GM21390 (cell line): ENCODE results near the gene SREBF1.

Source experiments
- ATAC-seq: cut with Tn5 transposase; IDR thresholded peaks from one replicate; pipeline ENCODE4 v1.9.1; 2021; ENCODE audit not compliant: unreplicated experiment

SREBF1 gene

DNA sequence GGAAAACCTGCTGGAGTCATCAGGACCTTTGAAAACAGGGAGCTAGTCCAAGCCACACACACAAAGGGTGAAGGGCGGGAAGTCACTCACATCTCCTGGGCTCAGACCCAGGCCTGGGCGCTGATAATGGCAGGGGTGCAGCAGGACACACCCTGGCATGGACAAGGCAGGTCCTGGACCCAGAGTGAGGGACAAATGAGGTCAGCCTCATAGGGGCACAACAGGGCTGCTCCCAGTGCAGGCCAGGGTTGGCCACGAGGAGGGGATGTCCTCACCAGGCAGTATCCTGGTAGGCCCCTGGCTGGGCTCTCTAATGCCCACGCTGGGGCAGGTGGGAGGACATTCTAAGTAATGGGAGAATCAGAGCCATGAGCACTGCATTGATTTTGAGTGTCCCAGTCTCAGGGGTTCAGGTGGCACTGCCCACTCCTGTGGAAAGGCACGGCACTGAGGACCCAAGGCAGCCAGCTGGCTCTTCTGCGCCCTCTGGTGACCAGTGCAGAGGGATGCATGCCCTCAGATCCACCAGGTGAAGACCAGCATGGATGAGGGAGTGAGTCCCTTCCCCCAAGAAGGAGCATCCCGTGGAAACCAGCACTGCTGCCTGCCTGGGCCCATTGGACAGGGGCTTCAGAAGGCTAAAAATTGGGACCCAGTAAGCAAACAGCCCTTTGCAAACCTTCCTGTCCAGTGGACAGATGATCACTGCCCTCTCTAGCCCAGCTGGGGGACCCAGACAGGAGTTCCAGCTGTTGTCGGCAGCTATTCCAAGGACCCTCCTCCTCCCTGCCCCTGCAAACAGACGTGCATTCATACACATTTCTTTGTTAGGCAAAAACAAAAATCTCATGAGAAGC lies 23.4 kb upstream of the SREBF1 start:
- no peak for ATAC-seq

DNA sequence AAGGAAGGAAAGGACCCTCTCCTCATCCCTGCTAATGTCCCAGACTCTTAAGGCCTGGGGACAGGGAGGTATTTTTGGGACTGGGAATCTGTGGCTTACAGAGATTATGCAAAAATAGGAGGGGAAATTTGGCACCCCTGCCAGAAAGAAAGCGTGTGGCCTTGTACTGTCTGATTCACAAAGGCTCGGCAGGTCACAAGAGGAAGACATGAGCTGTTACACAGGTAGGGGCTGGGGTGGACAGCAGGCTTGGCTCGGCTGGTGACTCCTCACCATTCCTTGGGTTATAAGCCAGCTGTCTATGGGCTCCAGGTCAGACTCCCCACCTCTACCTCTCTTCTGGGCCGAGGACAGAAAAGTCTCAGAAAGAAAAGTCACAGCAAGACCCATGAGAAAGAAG lies 20.7 kb upstream of the SREBF1 start:
- no peak for ATAC-seq

DNA sequence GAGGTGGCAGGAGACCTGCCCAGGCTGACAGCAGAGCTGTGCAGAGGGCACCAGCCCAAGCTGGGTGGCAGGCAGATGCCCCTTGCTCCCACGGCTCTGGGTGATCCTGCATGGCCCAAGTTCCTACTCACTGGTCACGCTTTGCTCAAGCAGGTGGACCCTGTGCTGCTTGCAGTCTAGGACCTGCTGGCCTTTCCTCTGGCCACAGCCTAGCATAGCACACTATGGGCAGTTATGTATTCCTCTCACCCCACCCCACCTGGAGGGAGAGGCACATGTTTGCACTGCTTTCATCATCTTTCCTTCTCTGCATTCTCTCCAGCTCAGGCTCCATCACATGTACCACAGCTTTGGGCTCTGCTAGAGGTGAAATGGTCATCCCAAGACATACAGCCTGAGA lies 19.6 kb upstream of the SREBF1 start:
- no peak for ATAC-seq

DNA sequence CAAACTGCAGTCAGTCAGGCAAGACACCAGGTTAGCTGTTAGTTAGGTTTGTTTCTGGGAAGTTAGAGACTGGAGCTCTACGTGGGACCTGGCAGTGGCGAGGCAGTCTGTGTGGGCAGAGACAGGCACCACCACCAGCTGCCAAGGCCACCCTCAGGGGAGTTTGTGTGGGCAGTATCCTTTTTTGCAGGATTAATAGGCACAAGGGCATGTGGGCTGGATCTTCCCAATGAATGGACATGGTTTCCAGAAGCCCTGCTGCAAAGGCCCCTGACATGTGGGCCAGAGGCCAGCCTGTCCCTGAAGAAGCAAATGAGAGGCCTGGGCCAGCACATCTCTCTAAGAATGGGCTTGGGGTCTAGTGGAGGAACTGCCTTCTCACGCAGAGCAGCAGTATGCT lies 19.2 kb upstream of the SREBF1 start:
- no peak for ATAC-seq

DNA sequence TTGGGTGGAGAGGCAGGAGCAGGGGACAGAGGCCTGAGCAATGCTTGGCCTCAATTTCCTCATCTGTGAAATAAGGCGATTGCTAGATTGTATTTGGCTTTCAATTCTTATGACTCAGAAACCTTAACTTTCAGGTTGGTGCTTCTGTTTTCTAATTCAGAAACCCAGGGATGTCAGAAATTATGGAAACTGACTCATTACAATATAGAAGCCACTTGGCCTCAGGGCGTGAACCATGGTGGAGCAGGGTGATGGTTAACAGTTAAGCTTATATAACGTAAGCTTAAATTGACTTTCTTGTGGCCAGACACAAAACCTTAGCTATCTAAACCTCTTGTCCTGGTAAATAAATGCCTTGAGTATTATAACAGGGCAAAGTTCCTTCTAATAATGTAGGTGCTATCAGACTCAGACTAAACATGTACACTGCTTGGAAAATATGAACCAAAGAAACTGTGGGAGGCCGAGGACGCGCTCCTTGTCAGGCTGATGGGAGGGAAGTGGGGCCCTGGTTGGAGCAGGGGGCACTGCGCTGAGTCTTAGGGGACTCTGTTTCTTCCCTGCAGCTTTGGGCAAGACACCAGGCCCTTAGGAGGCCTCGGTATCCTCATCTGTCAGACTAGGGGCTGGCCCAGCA lies 17.1 kb upstream of the SREBF1 start:
- no peak for ATAC-seq

DNA sequence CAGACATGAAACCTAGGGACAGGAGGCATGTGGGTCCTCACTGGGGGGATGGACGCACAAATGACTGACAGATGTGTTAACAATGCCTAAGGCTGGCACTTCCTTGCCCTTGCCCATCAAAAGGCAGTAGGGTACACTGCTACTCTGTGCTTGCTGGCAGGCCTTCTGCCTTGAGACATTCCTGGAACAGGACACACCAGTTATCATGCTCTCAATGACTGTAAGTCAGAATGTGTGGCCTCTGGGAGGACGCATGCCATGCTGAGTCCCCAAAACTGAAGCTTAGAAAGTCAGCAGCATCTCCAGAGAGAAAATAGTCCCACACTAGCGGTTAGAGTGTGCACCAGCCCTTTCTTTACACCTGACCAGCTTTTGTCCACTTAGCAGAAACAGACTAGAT lies 16.1 kb upstream of the SREBF1 start:
- no peak for ATAC-seq

DNA sequence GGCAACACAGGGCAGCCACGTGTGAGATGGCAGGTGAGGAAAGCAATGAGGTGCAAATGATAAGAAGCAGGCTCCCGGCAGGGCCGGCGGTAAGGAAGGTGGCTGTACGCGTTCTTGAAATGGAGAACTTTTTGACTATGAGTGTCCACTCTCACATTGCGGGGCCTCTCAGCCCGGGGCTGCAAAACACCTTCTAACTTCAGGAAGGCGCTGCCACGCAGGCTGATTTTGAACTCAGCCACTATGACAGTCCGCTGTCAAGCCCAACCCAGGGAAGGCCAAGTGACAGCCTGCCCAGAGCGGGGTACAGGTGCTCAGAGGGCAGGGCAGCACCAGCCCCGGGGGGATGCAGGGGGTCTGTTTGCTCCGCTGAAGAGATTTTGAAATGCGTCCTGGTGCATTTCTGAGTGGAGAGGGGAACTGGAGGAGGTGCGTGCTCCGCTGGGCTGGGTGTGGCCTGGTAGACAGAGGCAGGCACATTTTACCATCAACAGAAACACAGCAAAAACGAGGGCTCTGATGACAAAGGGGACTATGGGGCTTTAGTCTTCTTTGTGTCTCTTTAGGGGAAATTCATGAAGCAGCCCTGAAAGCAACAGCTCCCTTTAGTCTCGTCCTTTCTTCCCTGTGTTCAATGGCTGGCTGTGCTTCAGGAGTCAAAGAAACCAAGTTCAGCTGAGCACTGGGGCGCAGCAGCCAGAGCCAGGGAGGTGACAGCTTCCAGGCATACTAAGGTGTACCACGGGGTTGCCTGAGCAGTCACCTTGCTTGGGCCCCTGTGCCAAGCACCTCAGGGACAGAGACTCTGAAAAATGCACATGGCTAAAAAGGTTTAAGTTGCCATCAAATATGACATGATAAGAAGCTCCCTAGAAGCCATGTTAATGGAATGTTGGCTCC lies 14.6 kb upstream of the SREBF1 start:
- ATAC-seq, result no peak

DNA sequence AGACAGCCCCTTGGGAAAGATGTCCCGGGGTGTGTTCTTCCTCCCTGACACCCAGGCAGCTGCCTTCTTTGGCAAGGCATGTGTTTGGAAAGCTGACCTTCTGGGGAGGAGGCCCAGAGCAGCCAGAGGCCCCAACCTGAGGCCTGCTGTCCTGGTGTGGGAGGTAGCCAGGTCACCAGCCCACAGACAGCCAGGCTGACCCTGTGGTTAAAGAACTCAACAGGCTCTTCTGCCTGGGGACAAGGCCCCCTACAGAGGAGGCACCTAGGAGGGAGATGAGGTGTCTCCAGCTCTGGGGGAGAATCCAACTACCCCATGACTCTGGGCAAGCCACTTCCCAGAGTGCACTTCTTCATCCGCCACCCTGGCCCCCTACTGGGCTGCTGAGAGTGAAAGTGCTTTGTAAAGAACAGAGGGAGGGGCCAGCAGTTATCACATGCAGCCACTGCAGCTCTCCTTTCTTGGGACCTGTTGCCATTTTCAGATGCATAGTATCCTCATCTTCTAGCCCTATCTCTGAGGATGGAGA lies 13.1 kb upstream of the SREBF1 start:
- ATAC-seq, result no peak

DNA sequence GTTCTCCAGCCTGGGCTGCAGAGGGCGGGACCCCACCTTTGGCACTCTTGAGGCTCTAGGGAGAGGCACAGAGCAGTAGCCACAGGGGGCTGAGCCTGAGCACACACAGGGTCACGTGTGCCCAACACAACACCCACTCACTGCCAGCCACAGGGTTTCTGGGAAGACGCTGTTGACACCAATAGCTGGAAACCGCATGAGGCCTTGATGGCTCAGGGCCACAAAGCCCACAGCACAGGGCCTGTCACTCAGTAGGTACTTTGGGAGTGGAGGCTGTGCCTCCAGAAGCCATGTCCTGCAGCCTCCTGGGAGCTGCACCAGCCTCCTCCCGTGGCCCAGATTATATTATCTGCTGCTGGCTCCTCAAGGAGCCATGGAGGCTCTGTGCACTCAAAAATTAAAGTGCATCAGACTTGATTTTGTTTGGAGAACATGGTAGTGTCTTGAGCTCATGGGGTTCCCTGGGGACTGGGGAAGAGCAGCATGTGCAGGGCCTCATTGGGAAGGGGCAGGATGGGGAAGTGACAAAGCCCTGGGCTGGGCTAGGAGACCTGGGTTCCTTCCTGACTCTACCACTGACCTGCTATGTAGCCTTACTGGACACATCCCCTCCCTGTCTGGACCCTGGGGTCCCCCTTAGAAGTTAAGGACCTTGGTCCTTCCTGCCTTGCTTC lies 12.5 kb upstream of the SREBF1 start:
- ATAC-seq, result no peak

DNA sequence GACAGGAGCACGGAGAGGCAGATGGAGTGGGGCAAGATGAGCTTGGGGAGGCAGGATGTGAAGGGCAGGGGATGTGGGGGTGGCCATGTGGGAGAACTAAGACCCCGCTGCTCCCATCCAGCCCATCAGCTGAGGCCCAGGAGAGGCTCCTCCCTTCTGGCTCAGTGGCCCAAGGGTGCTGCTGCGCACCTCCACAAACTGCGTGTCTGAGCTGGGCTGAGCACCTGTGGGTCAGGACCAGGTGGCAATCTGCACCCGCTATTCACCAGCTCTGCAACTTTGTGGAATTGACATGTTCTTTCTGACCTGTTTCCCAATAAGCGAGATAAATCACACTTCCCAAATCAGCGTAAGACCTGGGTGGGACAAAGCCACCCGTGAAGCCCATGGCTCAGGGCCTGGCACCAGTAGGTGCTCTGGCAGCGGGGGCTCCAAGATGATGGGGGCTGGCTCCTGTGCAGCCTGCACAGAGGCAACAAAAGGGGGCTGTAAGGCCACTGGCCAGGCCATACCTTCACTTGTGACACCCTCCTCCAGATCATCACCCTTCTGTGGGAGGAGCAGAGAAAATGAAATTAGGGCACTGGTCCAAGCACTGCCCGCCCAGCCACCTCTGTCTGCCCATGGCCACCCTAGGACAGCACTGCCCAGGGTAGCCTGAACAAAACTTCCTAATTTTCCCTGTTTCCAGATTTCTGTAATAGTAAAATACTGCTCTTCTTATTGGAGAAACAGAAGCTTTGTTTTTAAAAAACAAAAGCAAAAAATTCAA lies 11.7 kb upstream of the SREBF1 start:
- no peak for ATAC-seq

DNA sequence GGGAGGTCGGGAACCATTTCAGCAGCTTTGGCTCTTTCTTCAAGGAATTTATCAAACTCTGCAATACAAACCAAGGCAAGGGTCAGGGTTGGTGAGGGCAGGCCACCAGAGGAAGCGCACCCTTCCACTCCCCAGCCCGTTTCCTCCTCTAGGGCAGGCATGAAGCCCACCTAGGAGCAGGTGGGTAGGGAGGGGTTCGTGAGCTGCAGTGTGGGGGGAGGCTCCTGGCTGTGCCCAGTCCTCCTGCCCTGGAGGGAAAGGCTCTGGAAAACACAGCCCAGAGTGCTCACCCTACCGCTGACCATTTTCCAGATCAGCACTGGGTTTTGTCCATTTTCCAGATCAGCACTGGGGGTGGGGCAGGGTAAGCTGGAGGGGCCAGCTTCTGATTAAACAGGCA lies 10.9 kb upstream of the SREBF1 start:
- ATAC-seq, result no peak

DNA sequence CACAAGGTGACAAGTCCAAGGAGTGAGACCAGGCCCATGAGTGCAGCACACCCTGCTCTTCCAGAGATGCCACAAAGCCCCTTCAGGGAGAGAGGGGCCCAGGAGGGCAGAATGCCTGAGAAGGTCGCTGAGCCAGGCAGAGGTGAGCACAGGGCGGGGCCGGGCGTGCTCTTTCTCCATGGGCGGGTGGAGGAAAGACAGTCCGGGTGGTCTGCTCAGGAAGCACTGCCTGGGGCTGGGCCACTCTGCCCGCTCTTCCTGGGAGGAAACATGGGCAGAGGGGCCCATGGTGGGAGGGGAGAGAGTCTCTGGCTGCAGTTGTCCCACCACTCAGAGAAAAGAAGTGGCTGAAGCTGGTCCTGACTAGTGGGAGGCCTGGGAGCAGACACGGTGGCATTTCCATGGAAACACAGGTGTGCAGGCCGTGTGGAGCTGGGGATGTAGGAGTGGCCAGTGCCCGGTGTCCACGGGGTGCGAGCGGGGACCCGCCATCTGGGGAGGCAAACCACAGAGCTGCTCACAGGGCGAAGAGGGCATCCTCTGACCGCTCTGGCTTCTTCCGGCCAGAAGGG lies 10.4 kb upstream of the SREBF1 start:
- ATAC-seq, result no peak

DNA sequence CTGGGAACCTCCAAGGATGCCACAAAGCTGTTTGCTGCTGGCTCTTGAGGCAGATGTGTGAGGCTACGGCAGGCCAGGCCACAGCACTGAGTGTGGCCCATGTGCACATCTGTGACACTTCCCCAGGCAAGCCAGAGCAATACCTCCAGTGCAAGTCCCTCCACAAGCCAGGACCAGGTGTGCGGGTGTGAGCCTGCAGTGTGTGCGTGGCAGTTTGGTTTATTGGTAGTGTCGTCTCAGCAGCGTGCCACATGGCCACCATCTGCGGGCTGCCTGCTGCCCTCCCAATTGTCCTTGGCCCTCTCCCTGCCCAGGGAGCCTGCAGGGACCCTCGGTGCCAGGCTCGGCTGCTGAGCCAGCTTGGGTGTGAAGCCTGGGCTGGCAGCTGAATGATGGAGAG lies 9.9 kb upstream of the SREBF1 start:
- ATAC-seq, result no peak

DNA sequence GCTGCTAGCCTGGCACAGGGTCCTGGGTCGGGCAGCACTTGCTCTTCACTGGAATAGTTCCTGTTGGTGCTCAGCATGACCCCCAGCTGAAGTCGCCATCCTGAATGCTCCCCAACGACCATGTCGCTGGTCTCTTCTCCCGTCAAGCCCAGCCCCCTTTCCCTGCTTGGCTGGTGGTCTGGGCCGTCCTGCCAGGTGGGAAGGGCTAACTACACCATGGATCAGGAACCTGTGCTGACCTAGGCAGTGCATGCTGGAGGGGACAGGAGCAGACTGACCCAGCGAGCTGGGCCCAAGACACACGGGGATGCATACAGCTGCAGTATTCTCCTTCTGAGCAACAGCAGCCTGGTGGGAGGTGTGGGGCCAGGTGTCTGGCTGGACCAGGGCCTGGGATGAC lies 9.2 kb upstream of the SREBF1 start:
- no peak for ATAC-seq

DNA sequence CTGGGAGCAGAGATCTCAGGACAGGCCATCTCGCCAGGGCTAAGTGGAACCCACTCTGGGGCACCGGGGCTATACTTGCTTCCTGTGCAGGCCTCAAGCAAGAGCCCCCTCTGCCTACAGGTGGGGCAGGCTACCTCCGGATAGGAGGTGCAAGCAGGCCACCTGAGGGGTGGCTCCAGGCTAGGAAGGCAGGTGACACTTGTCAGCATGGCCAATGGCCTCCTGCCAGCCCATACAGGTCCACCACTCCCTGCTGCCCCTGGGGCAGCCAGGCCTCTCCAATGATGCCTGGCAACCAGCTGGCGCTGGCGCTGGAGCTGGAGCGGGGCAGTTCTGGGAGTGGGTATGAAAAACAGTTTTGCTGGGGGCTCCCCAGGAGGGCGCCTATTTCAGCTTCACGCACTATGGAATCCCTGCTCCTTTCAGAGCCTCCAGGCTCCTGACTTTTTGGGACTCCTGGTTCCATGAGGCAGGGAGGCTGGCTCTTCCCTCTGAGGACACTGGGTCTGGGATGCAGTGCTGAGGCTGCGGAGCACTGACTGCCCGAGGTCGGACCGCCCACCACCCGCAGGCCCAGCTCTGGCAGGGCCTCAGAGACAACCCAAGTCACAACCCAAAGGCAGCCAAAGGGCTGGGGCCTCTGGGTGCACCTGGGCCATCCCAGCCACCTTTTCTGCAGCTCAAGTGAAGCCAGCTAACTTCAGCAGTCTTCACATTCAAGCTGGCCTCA lies 8.4 kb upstream of the SREBF1 start:
- no peak for ATAC-seq

DNA sequence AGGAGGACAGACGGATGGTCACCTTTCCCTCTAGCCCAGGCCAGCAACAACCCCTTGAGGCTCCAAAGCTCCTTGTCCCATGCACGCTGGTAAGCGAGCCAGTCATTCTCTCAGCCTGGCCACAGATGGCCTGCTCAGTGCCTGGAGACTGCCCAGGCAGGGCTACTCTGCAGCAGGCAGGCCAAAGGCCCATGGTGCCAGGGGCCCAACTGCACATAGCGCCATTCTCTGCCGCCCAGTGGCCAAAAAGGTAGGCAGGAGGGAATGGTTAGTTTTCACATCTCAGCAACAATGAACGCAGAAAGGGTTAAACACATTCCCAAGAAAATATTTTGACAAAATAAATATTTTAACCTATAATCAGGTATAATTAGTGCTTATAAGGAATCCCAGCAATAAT lies 7.7 kb upstream of the SREBF1 start:
- no peak for ATAC-seq

DNA sequence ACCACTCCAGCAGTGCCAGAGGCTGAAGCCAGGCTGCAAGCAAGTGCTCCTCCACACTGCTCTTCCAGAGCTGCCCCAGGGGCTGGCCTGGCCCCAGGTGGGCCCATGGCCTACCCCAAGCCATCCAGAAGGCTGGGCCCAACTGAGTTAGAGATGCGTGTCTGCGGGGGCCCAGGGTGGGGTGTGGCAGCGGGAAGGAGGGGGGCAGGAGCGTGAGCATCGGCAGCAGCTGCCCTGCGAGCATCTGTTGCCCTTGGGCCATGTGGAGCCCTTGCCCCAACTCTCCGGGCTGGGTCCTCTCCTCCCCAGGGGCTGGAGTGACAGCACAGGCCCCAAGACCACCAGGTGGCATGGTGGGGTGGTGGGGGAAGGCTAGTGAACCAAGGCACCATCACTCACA lies 7.3 kb upstream of the SREBF1 start:
- no peak for ATAC-seq

DNA sequence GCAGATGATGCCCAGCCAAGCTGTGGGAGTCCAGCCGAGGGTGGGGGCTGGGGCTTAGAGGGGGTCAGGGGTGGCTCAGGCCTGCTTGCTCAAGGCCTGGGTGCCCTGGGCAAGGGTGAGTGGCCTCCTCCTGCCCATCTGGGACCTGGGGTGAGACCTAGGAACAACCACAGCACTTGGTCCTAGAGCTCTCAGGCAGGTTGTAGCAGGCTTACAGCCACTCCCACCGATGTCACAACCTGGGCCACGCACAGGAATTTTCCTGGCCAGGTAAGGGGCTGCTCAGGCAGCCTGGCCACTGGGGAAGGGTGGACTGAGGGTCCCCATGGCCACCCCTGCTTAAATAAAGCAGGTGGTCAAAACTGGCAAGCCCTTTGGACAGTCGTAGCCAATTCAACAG lies 6.3 kb upstream of the SREBF1 start:
- no peak for ATAC-seq
